NB4 (cell line): ENCODE data around the gene HERPUD1.
A peak's percentile ranks its signal among the peaks of the same experiment; 100 is the strongest.

Experiments
- DNase-seq: peaks from one replicate; pipeline ENCODE4 v3.0.0; 2010; ENCODE audit warnings: low read depth
- H3K4me3 ChIP-seq: one replicate; pipeline ENCODE4 v1.5.1; 2011; ENCODE audit warnings: mild to moderate bottlenecking, low read depth, low read length, moderate library complexity
- MYC ChIP-seq: IDR thresholded peaks from 2 replicates; pipeline ENCODE4 v1.6.1; 2011; ENCODE audit warnings: low read depth, low read length
- POLR2A ChIP-seq: IDR thresholded peaks from 2 replicates; pipeline ENCODE4 v1.6.1; 2011; ENCODE audit warnings: mild to moderate bottlenecking; ENCODE audit not compliant: insufficient read length; ENCODE audit errors: extremely low read depth
- TF ChIP-seq, protein P1 (sequence below): IDR thresholded peaks from one replicate; pipeline ENCODE4 v1.5.1; 2012; ENCODE audit warnings: low read depth, low read length
- TF ChIP-seq, protein P2 (sequence below): IDR thresholded peaks from 2 replicates; pipeline ENCODE4 v1.6.1; 2011; ENCODE audit warnings: low read depth, low read length

Gene HERPUD1

GRCh38 chr16:56950455-56950854 lies 18.5 kb downstream of the HERPUD1 start:
- H3K4me3 ChIP-seq, result no peak overlapping the region
- no peak for TF ChIP-seq MYC
- TF ChIP-seq POLR2A, result no peak
- TF ChIP-seq, protein P1, sequence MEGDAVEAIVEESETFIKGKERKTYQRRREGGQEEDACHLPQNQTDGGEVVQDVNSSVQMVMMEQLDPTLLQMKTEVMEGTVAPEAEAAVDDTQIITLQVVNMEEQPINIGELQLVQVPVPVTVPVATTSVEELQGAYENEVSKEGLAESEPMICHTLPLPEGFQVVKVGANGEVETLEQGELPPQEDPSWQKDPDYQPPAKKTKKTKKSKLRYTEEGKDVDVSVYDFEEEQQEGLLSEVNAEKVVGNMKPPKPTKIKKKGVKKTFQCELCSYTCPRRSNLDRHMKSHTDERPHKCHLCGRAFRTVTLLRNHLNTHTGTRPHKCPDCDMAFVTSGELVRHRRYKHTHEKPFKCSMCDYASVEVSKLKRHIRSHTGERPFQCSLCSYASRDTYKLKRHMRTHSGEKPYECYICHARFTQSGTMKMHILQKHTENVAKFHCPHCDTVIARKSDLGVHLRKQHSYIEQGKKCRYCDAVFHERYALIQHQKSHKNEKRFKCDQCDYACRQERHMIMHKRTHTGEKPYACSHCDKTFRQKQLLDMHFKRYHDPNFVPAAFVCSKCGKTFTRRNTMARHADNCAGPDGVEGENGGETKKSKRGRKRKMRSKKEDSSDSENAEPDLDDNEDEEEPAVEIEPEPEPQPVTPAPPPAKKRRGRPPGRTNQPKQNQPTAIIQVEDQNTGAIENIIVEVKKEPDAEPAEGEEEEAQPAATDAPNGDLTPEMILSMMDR, result no peak
- TF ChIP-seq, protein P2, sequence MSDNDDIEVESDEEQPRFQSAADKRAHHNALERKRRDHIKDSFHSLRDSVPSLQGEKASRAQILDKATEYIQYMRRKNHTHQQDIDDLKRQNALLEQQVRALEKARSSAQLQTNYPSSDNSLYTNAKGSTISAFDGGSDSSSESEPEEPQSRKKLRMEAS, result no peak
- DNase-seq, result no peak

DNA sequence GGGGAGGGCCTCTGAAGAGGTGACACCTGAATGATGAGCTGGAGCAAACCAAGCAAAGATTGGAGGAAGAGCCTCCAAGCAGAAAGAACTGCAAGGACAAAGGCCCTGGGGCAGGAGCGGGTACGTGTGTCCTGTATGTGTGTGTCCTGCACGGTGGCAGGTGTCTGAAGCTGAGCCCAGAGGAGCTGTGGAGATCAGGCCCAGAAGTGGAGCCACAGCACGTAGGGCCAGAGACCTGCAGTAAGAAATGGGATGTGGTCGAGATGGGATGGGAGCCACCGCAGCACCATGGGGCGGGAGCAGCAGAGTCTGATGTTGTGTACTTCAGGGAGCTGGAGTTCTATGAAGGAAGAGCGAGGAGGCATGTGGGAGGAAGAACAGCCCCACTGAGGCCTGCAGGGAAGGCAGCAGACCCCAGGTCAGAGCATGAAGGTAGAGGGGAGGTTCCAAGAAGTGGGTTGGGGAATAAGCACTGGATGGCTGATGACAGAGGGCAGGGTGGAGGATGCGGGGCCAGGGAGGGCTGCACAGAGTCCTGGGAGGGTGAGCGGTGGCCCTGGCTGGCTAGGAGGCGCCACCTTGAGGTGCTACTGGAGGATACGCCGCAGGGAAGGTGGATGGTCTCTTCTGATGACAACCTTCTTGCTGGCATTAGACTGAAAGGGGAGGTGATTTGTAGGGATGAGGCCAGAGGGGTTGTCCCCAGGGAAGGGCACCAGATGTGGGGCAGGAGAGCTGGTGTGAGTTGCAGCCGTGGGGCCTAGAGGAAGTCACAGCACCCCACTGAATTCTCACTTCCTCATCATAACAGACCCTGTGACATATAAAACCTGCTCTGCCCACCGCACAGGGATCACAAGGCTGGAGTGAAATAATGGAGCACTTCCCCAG lies 19.2 kb downstream of the HERPUD1 start:
- peak; percentile 95 for DNase-seq
- TF ChIP-seq, protein P2, result 0 out of 2 replicates have a peak, but pooled peaks have one; percentile 31
- TF ChIP-seq POLR2A, result no peak
- TF ChIP-seq, protein P1, result peak; percentile 85
- no peak for TF ChIP-seq MYC
- no peak overlapping the region for H3K4me3 ChIP-seq

DNA sequence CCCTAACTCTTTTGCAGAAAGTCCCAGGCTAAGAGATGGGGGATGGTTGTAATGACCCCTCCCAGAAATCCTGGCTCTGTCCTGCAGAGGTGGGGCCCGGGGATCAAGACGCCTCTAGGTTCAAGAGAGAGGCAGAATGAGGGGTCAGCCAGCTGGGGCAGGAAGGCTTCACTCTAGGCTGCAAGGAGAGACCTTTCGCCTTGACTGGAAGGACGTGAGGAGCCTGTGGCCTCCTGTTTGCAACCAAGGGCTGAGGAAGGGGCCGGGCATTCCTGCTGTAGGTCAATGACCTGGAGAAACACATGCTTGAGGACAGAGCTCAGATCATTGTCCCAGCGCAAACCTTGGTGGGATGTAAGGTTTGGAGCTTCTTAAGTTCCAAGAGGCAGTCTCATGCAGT lies 21.1 kb downstream of the HERPUD1 start:
- TF ChIP-seq, protein P2, result no peak
- TF ChIP-seq MYC, result no peak
- TF ChIP-seq, protein P1, result no peak
- DNase-seq, result no peak
- H3K4me3 ChIP-seq, result no peak overlapping the region

- TF ChIP-seq MYC, result no peak
- TF ChIP-seq, protein P2, result no peak
- no peak for TF ChIP-seq POLR2A
- TF ChIP-seq, protein P1, result no peak
- no peak overlapping the region for H3K4me3 ChIP-seq
- DNase-seq, result no peak
These were observed 24.1 kb downstream of the HERPUD1 start for GRCh38 chr16:56956076-56956475.

- H3K4me3 ChIP-seq, result no peak overlapping the region
- TF ChIP-seq MYC (no peak), POLR2A (no peak)
- TF ChIP-seq, protein P1, result no peak
- TF ChIP-seq, protein P2, result no peak
- no peak for DNase-seq
These were observed 24.8 kb downstream of the HERPUD1 start for GRCh38 chr16:56956756-56957155.
